DOHH2 (cell line): ENCODE data around the gene PREX1.

ENCODE experiments used
- H3F3A ChIP-seq: fragments of 200-600 bp; sonication (generic), shearing (Covaris generic); 2 replicates; pipeline ENCODE4 v1.6.0; 2016; ENCODE audit warnings: antibody characterized with exemption, mild to moderate bottlenecking; ENCODE audit not compliant: control insufficient read depth, insufficient read depth
- H3K27ac ChIP-seq: fragments of 200-600 bp; sonication (generic); 2 replicates; pipeline ENCODE4 v1.5.1; 2014; ENCODE audit warnings: low read depth, mild to moderate bottlenecking, low read length, moderate library complexity
- H3K27me3 ChIP-seq: fragments of 200-600 bp; sonication (generic); 2 replicates; pipeline ENCODE4 v1.6.1; 2014; ENCODE audit warnings: mild to moderate bottlenecking, low read length, mixed read lengths; ENCODE audit not compliant: control insufficient read depth
- H3K36me3 ChIP-seq: fragments of 200-600 bp; sonication (generic); 2 replicates; pipeline ENCODE4 v1.6.1; 2014; ENCODE audit warnings: mild to moderate bottlenecking, low read length, moderate library complexity, mixed read lengths; ENCODE audit not compliant: control insufficient read depth
- H3K4me1 ChIP-seq: fragments of 200-600 bp; sonication (generic); 2 replicates; pipeline ENCODE4 v1.6.1; 2014; ENCODE audit warnings: mild to moderate bottlenecking, low read length, mixed read lengths; ENCODE audit not compliant: control insufficient read depth
- H3K4me2 ChIP-seq: fragments of 200-600 bp; sonication (generic); 2 replicates; pipeline ENCODE4 v1.6.0; 2014; ENCODE audit warnings: mild to moderate bottlenecking, low read length, moderate library complexity
- H3K4me3 ChIP-seq: fragments of 200-600 bp; sonication (generic); 2 replicates; pipeline ENCODE4 v1.5.1; 2014; ENCODE audit warnings: mild to moderate bottlenecking, low read length, mixed read lengths
- H3K79me2 ChIP-seq: fragments of 200-600 bp; sonication (generic); 2 replicates; pipeline ENCODE4 v1.6.1; 2014; ENCODE audit warnings: mild to moderate bottlenecking, low read length, mixed read lengths; ENCODE audit not compliant: control insufficient read depth
- H3K9me2 ChIP-seq: fragments of 200-600 bp; sonication (generic); replicated peaks from 2 replicates; pipeline ENCODE4 v1.6.1; 2014; ENCODE audit warnings: mild to moderate bottlenecking, low read length, mixed read lengths; ENCODE audit not compliant: control insufficient read depth
- H3K9me3 ChIP-seq: fragments of 200-600 bp; sonication (generic); 2 replicates; pipeline ENCODE4 v1.6.1; 2014; ENCODE audit warnings: antibody characterized with exemption, low read length, mixed read lengths; ENCODE audit not compliant: control insufficient read depth, insufficient read depth
- H4K20me1 ChIP-seq: fragments of 200-600 bp; sonication (generic); 2 replicates; pipeline ENCODE4 v1.6.0; 2014; ENCODE audit warnings: low read depth, mild to moderate bottlenecking, antibody characterized with exemption, low read length, moderate library complexity; ENCODE audit not compliant: control insufficient read depth, insufficient read depth
- CTCF ChIP-seq: fragments of 200-600 bp; sonication (generic); IDR thresholded peaks from one replicate; pipeline ENCODE4 v1.5.1; 2014; ENCODE audit warnings: antibody characterized with exemption, mild to moderate bottlenecking, low read depth, low read length; ENCODE audit not compliant: poor library complexity, severe bottlenecking
- EZH2phosphoT487 ChIP-seq: fragments of 200-600 bp; sonication (generic); IDR thresholded peaks from 2 replicates; pipeline ENCODE4 v1.6.1; 2017; ENCODE audit warnings: borderline replicate concordance, mild to moderate bottlenecking, antibody characterized with exemption, low read length, moderate library complexity, mixed read lengths

PREX1 gene

GRCh38 chr20:48679599-48679998 is 148.2 kb downstream of the PREX1 start:
- no peak for TF ChIP-seq CTCF
- no peak for TF ChIP-seq EZH2phosphoT487
- no peaks in the 10 kb centered on the region for H3K36me3 ChIP-seq
- no peak overlapping the region for H3K27ac ChIP-seq
- no peaks in the 10 kb centered on the region for H3K9me2 ChIP-seq
- H3K27me3 ChIP-seq: peaks cover 5% of the 10 kb centered on the region; the same call in 1 of the 2 replicates
- H3K4me2 ChIP-seq: no peak overlapping the region
- H3K4me3 ChIP-seq: no peak overlapping the region
- no peaks in the 10 kb centered on the region for H3F3A ChIP-seq
- no peaks in the 10 kb centered on the region for H3K79me2 ChIP-seq
- H3K9me3 ChIP-seq: no peaks in the 10 kb centered on the region
- no peaks in the 10 kb centered on the region; the same call in 1 of the 2 replicates for H3K4me1 ChIP-seq
- no peaks in the 10 kb centered on the region for H4K20me1 ChIP-seq

GRCh38 chr20:48679011-48679410 is 148.8 kb downstream of the PREX1 start:
- H3K4me2 ChIP-seq: no peak overlapping the region
- TF ChIP-seq CTCF: no peak
- TF ChIP-seq EZH2phosphoT487: no peak
- H3K36me3 ChIP-seq: no peaks in the 10 kb centered on the region
- no peaks in the 10 kb centered on the region for H4K20me1 ChIP-seq
- no peak overlapping the region for H3K27ac ChIP-seq
- H3K79me2 ChIP-seq: no peaks in the 10 kb centered on the region
- H3K9me3 ChIP-seq: no peaks in the 10 kb centered on the region
- peaks cover 5% of the 10 kb centered on the region; the same call in 1 of the 2 replicates for H3K27me3 ChIP-seq
- no peaks in the 10 kb centered on the region for H3F3A ChIP-seq
- no peaks in the 10 kb centered on the region for H3K9me2 ChIP-seq
- no peaks in the 10 kb centered on the region; the same call in 1 of the 2 replicates for H3K4me1 ChIP-seq
- no peak overlapping the region for H3K4me3 ChIP-seq

GRCh38 chr20:48678421-48678820 is 149.4 kb downstream of the PREX1 start:
- H3K27me3 ChIP-seq: peaks cover 5% of the 10 kb centered on the region; the same call in 1 of the 2 replicates
- H4K20me1 ChIP-seq: no peaks in the 10 kb centered on the region
- no peak for TF ChIP-seq CTCF
- no peak for TF ChIP-seq EZH2phosphoT487
- no peaks in the 10 kb centered on the region for H3K36me3 ChIP-seq
- H3K9me3 ChIP-seq: no peaks in the 10 kb centered on the region
- H3F3A ChIP-seq: no peaks in the 10 kb centered on the region
- no peaks in the 10 kb centered on the region for H3K9me2 ChIP-seq
- H3K4me3 ChIP-seq: no peak overlapping the region
- no peaks in the 10 kb centered on the region; the same call in 1 of the 2 replicates for H3K4me1 ChIP-seq
- H3K4me2 ChIP-seq: no peak overlapping the region
- H3K27ac ChIP-seq: no peak overlapping the region
- H3K79me2 ChIP-seq: no peaks in the 10 kb centered on the region
